Cerebellar nuclear complex (tissue), 1 donor: ENCODE measurements around the gene DIP2B.

Experiments
- DNase-seq, 2 experiments: peaks; one replicate each; lab custom pipeline; 2025; lab: John Stamatoyannopoulos, UW

Gene DIP2B

DNA sequence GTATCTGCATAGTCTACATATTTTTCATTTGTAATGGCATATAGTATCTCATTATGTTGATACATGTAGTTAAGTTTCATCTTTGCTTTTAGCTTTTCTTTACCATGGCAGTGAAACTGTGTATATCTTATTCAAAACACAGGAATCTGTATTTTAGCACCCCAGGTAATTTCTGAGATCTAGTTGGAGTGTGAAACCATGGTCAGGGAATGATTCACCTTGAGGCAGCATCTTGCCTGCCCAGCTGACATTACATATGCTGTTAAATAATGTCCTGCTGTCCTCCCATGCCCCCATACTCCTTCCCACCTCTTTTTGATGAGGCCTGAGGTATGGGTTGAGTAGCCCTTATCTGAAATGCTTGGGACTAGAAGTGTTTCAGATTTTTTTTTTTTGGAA is 133.7 kb downstream of the DIP2B start:
- no peak for DNase-seq

DNA sequence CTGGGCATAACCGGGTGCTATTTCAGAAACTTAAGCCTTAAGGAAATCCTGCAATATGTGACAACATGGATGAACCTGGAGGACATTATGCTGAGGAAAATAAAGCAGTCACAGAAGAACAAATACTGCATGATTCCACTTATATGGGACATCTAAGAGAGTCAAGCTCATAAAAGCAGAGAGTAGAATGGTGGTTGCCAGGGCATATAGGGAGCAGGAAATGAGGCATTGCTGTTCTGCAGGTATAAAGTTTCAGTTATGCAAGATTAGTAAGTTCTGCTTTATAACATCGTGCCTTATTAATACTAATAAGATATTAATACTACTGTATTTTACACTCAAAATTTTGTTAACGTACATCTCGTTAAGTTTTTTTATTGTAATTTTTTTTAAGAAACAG is 134.9 kb downstream of the DIP2B start:
- no peak for DNase-seq

DNA sequence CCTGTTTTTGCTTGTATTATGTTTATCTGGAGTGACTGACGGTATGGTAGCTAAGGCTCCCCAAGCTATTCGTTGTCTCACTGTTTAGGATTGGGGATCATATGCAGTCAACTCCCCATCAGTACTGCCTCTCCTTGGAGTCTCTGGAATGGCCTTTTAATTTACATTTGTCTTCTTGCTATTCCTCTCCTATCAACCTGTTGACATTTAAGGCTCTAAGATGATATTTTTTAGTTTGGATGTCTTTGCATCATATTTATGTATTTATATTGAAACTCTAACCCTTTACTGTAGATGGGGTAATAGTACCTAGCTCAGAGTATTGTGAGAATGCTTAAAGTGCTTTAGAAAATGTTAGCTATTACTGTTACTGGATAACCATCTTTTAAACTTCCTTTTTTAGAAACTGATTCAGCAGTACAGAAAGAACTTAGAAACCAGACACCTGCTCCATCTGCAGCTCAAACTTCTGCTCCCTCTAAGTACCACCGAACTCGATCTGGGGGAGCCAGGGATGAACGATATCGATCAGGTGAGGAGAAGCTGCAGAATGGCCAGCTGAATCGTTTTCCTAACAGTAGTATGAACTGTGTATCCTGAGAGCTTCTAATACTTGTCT is 135.6 kb downstream of the DIP2B start:
- DNase-seq: no peak

DNA sequence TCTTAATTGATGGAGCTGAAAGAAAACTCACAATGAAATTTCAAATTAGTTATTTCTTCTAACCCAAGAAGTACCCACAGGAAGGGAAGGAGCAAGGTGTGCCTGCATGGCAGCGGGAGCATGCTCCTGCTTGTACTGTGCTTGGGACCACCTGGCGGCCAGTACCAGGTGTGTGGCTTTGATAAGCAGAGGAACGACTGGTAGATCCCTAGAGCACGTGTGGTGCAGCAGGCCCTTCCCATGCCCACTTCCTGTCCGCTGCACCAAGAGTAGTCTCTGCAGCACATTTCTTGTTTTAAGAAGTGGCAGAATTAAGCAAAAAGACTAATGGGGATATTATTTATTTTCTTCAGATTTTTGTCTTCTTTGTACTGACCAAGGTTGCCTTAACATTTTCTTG is 136.8 kb downstream of the DIP2B start:
- no peak for DNase-seq

DNA sequence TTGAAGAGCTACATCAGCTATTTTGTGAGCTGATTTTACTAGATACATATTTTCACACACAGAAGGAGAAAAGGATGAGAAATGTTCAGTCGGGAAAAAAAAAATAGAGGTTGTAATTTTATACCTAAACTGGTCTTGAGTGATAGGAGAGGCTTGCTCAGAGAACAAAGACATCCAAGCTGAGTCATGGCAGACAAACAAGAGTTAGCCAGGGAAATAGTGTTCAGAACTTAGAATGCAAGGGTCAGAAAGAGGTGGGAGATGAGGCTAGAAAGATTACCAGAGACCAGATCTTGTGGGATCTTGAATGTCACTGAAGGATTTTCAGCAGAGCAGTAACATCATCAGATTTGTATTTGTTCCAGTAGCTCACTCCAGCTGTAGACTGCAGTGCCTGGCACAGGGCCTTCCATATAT is 137.3 kb downstream of the DIP2B start:
- DNase-seq: no peak

DNA sequence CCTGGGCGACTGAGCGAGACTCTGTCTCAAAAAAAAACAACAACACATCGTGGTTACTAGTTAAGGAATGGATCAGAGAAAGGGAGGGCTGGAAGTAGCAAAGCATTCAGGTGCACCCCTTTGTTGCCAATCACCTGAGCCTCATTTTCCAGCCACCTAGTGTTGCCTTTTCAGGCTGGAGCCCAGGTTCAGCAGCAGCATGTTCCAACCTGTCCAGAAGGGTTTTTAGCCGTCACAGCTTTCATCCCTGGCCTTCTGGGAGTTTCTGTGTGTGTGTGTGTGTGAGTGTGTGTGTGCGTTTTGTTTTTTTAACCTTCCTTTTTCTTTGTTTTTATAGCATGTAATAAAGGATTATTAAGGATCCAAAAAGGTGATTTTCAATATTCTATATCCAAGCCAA is 138.0 kb downstream of the DIP2B start:
- no peak for DNase-seq

DNA sequence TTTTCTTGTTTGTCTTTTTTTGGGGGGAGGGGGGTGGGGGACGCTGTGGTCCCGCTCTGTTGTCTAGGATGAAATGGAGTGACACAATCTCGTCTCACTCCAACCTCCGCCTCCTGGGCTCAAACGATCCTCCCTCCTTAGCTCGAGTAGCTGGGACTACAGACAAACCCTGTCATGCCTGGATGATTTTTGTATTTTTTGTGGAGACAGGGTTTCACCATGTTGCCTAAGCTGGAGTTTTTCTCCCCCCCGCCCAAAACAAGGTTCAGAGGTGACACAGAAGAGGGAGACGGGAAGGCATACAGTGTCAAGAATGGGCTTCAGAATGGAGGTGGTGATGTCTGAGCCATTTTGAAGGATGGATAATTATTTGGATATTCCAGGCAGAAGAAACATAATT is 142.2 kb downstream of the DIP2B start:
- no peak for DNase-seq

DNA sequence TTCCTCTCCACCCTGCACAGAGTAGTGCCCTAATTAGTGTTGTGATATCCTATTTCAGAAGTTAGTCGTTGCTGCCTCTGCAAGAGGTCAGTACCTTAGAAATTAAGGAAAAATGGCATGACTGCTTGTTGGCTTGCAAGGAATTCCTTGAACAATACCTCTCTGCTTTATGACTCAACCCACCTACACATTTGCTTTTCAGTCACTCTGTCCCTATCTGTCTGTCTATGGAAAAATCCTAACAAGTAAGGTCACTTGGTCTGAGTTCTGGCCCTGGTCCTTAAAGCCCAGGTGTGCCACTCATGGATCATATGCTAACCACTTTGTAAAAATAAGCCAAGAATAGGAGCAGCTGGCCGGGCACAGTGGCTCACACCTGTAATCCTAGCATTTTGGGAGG is 142.7 kb downstream of the DIP2B start:
- DNase-seq: no peak

DNA sequence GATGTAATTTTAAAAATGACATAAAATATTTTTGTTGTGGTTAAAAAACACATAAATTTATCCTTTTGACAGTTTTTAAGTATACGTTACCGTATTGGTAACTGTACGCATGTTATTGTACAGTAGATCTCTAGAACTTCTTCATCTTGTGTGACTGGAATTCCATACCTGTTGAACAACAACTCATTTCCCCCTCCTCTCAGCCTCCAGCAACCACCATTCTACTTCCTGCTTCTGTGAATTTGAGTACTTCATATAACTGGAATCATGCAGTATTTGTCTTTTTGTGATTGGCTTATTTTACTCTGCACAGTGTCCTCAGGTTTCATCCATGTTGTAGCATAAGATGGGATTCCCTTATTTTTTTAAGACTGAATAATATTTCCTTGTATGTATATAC is 145.5 kb downstream of the DIP2B start:
- no peak for DNase-seq

DNA sequence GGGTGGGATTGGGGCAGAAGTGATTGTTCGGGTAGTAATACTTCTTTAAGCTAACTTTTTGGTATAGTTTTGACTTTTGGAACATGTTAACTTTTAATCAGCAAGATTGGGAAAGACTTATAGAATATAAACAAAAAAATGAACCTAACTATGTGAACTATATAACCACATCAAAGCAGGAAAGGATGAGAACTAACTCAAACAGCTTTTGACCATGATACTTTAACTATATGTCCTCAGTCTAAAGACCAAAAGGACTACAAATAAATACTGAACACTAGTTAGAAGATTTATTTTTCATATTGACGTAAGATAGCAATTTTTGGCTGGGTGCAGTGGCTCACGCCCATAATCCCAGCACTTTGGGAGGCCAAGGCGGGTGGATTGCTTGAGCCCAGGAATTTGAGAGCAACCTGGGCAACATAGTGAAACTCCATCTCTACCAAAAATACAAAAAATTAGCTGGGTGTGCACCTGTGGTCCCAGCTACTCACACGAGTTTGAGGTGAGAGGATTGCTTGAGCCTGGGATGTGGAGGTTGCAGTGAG is 150.7 kb downstream of the DIP2B start:
- no peak for DNase-seq

DNA sequence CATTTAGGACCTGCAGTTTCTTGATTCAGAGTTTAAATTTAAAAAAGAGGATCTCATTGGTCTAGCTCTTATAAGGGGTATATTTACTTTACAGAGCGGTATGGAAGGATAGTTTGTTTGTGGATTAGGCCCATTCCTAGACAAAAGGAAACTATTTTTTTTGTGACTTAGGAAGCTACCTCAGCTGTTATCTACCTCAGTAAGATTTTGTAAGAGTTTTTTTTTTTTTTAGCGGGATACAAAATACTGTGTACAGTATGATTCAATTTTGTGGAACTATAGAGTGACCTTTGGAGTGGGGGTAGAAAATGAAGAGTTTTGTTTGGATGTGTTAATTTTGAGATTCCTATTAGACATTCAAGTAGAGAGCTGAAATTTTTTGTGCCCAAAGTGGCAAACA is 154.5 kb downstream of the DIP2B start:
- no peak for DNase-seq

DNA sequence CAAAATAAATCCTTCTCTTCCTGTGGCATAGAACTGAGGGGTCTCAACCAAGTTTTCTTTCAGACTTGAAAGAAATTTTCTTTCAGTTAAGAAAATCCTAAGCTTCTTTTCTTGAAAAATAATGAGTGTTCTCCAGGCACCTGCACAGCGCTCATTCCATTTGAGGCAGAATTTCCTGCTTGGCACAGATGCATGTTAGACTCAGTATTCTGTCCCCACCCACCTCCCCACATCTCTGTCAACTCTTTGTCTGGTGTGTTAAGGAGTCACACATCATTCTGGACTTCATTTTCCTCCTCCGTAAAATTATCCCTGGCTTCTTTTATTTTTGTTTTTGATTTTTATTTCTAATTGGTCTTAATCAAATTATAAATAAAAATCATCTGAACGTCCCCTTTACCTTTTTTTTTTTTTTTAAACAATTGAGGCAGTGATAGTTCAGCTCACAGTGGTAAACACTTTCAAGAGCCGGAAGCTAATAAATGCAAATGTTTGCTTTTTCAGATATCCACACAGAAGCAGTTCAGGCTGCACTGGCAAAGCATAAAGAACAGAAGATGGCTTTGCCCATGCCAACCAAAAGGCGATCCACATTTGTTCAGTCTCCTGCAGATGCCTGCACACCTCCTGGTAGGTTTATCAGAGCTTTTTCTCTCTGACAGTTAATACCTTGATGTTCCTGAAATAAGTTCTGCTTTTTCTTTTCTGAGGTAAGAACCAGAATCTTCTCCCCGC is 155.1 kb downstream of the DIP2B start:
- DNase-seq: no peak

DNA sequence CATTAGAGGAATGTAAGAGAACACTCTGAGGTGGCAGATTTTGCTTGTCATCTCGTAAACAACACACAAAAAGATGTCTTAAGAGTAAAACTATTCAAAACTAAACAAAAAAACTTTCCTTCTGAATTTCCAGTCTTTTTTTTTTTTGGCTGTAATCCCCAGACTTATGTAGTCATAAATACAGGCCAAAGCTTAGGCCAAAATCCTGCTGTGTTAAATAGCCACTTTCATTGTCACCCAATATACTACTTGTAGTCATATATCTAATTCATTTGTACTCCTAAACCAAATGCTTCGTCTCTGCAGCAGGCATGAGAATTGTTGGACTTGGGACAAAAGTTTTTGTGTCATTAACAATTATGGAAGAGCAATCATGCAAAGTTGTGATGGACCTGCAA is 155.6 kb downstream of the DIP2B start:
- DNase-seq: no peak

DNA sequence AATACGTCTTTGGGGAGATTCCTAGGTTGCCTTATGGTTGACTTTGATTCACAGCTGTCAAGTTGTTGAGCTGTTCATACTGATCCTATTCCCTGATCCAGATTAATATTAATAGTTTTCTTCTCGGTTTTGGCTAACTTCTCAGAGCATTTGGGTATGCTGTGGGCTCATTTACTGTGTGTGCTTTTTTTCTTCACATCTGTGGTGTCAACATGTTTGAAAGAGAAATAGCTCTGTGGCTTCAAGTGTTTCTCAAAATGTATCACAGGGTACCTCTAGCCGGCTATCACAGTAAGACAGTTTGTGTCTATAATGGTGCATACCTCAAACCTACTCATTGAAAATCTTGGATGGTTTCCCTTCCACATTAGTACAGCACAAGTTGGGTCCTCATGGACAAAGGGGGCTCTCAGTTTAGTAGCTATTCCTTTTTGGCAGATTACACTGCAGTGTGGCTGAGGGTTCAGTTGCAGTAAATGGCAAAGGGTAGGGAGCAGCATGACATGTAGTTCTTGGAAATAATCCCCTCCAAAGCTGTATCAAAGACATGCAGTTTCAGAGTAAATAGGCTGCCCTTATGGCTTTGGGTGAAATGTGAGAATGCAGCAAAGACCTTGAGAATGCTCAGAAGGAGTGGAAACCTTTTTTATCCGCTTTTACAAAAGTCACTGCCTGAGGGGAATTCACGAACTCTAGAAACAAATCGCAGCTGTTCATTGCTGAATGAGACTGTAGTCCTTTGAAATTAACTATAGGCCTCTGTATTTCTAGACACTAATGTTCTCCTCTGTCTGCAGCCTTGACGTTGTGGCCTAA is 156.7 kb downstream of the DIP2B start:
- DNase-seq: no peak

DNA sequence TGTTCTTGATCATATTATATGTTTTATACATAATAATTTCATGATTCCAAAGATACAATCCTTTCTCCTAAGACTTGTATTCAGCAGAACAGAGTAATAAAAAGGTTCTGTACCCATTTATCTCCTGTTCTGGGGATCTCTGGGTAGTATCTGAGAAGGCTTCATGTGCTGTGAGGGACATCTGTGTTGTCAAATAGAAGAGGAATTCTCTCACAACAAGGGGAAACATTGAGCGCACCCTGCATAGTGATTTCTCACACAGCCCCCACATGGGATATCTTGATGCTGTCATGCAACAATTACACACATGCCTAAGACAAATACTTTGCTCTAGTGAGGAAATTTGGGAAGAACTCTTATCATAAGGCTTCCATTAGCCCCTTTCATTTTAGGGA is 157.3 kb downstream of the DIP2B start:
- no peak for DNase-seq

DNA sequence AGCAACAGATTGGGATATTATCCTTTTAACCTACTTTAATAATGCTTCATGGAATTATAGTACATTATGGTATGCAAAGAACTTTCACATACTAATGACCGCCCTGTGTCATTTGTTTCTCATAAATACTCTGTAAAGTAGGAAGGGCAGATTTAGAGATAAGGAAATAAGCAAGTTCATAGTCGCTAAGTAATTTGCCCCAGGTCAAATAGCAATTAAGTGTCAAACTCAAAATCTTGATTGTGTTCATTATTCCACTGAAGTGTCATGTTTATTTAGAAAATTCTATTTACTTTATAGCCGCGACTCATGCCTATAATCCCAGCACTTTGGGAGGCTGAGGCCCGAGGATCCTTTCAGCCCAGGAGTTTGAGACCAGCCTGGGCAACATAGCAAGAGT is 160.4 kb downstream of the DIP2B start:
- DNase-seq: no peak

DNA sequence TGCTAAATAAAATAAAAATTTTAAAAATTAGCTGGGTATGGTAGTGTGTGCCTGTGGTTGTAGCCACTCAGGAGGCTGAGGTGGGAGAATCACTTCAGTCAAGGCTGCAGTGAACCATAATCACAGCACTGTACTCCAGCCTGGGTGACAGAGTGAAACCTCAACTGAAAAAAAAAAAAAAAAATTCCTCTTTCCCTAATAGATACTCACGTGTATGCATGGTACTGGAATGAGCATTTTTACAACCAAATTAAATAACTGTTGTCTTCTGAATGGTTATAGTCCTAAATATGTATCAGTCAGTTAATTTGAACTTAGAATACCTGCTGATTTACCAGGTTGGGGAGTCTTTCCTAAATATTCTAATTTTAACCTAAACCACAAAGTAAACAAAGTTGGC is 160.8 kb downstream of the DIP2B start:
- no peak for DNase-seq

DNA sequence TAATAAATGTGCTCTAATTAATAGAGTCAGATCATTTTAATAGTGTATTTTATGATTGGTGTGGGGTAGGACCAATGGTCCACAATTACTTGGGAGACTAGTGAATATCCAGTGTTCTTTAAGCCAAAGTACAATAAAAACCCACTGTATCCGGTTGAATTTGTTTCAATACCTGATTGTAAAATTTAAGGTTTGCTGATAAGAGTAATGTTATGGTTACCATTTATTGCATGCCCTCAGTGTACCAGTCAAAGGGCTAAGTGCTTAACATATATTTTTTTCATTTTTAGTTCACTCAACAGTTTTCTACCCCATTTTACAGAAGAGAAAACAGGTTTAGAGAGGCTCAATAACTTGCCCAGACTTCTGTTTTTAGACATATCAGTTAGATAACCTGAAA is 161.2 kb downstream of the DIP2B start:
- DNase-seq: no peak

DNA sequence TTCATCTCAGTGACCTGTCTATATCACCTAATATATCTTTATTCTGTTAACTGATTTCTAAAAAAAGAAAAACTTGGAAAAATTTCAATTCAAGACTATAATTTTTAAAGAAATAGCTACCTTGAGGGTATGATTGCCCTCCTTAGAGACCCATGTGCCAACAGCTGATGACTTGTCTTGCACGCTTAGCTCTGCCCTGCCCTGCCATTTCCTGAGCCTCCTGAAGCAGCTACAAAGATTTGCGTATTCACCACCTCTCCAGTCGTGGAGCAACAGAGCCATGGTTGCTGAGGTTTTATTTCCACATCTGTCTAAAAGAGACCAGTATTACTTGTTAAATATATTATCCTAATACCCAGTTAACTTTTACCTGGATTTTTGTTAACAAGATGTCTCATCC is 167.4 kb downstream of the DIP2B start:
- peak in 1 of 2 experiments; percentile 29 for DNase-seq

DNA sequence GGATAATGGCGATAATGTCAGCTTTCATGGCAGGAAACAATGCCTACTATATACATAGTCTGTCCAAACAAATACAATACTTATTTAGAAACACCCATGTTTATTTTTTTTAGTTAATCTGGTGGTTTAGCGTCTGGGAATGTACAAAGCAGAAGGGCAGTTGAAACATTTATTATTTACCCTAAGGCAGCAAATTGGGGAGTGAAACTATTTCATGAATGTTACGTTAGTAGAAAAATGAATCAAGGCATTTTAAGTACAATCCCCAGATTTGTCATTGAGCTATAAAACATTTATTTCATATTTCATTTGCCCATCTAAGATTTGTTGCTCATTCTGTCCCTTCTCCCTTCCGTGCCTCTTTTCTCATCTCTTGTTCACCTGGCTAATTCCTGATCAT is 172.0 kb downstream of the DIP2B start:
- DNase-seq: no peak

DNA sequence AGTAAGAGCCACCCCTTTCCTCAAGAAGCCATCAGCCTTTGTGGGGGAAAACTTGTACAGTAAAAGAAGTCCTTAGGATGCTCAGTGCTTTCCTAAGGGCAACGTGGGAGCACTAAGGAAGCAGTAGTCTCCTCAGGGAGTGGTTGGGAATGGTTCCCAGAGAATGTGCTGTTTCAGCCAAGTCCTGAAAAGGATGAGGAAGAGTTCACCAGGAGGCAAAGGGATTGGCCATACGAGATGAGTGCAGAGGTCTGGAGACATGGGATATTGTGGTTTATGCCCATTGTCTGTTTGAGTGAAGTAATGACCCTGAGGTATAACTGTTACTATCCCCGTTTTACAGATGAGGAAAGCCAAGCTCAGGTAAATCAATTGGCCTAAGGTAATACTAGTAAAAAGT is 173.1 kb downstream of the DIP2B start:
- no peak for DNase-seq

DNA sequence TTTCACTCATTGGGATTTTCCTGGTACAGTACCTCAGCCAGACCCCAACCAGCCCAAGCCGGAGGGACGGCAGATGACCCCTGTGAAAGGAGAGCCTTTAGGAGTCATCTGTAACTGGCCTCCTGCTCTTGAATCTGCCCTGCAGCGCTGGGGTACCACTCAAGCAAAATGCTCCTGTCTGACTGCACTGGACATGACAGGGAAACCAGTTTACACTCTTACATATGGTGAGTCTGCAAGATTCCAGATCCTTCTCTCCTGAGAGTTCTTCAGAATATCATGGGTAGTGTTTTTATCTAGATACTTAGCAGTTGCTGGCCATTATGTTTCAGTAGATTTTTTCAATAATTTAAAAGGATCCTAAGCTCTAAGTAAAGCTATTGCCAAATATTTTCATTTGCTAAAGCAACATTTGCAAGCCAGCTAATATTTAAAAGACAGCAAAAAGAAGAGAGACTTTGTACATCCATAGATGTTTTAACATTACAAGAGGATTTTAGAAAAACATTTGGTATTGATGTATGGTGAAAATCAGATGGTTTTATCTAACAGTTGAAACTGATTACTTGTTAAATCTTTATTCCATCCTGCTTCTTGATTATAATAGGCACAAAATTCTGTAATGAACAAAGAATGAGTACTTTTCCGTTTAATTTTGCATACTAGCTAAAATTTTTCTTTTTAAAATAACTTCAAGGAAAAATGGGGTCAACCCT is 174.0 kb downstream of the DIP2B start:
- no peak for DNase-seq
